Lower lobe of right lung (tissue), 2 donors: ENCODE data around the gene ZBTB7B. TPM values are rescaled to one million over a fixed set of nuclear protein-coding genes. Genes with fewer than 3 reads are reported as not detected.

Experiments
- ATAC-seq, 2 donors: fragments of 200-7000 bp; cut with Tn5 transposase; one replicate each; pipeline ENCODE4 v1.9.1; 2020 to 2022; ENCODE audit warnings: mild to moderate bottlenecking in 2 of 2, moderate library complexity in 2 of 2
- DNase-seq: peaks from one replicate; pipeline ENCODE4 v3.0.0-alpha.2; 2020
- H3K27ac ChIP-seq: fragments of 200-600 bp; one replicate; pipeline ENCODE4 v1.8.0; 2022
- H3K27me3 ChIP-seq: fragments of 200-600 bp; one replicate; pipeline ENCODE4 v1.8.0; 2022; ENCODE audit warnings: low read depth
- H3K36me3 ChIP-seq: fragments of 200-600 bp; one replicate; pipeline ENCODE4 v1.8.0; 2022; ENCODE audit warnings: mild to moderate bottlenecking
- H3K4me1 ChIP-seq: fragments of 200-600 bp; one replicate; pipeline ENCODE4 v1.8.0; 2022
- H3K4me3 ChIP-seq: fragments of 200-600 bp; one replicate; pipeline ENCODE4 v1.8.0; 2022; ENCODE audit warnings: mild to moderate bottlenecking
- H3K9me3 ChIP-seq: fragments of 200-600 bp; one replicate; pipeline ENCODE4 v1.8.0; 2022
- intact Hi-C: fragments of 100-400 bp; cut with DNase I; formaldehyde crosslinking; loops from one replicate; pipeline ENCODE4 v1.11.0; 2022
- total RNA-seq: library from RNA; stranded (reverse); fragmentation: NEBNext Ultra II Directional; extraction: Animal tissue kit (Norgen Biotek cat#: 25700); gene quantifications from one replicate; pipeline ENCODE4 v1.2.1, GENCODE V29; 2021
- TF ChIP-seq, protein P1 (sequence below): fragments of 200-600 bp; IDR thresholded peaks from one replicate; pipeline ENCODE4 v1.8.0; 2022; ENCODE audit warnings: antibody characterized with exemption, mild to moderate bottlenecking
- donor health status: DM: no; HTN: yes; CAD: no; lungs with severe emphysema.

The ZBTB7B gene
- total RNA-seq, 1 donor from 2014 or later = 72.0 TPM

DNA sequence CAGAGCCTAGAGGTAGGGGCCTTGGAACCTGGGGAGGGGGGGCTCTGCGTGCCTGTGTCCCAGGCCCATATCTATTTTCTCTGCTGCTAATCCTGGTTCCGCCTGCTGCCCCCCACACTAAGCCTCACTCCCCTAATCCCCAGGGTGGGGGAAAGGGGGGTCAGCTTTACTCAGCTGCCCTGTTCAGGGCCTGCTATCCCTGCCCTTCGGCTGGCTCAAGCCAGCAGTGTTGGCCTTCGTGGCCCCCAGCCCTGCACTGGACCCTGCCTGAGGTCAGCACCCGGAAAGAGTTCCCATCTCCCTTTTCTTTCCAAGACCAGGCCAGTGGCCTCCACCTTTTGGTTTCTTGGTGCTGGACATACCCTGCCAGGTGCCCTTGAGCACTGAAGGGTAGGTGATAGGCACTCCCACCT lies 8.4 kb downstream of the ZBTB7B start:
- DNase-seq = no peak
- peak overlapping the region; percentile 76 for H3K27ac ChIP-seq
- intact Hi-C loops = no loop called here
- TF ChIP-seq, protein P1, sequence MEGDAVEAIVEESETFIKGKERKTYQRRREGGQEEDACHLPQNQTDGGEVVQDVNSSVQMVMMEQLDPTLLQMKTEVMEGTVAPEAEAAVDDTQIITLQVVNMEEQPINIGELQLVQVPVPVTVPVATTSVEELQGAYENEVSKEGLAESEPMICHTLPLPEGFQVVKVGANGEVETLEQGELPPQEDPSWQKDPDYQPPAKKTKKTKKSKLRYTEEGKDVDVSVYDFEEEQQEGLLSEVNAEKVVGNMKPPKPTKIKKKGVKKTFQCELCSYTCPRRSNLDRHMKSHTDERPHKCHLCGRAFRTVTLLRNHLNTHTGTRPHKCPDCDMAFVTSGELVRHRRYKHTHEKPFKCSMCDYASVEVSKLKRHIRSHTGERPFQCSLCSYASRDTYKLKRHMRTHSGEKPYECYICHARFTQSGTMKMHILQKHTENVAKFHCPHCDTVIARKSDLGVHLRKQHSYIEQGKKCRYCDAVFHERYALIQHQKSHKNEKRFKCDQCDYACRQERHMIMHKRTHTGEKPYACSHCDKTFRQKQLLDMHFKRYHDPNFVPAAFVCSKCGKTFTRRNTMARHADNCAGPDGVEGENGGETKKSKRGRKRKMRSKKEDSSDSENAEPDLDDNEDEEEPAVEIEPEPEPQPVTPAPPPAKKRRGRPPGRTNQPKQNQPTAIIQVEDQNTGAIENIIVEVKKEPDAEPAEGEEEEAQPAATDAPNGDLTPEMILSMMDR = no peak
- peaks cover 26% of the 10 kb centered on the region for H3K36me3 ChIP-seq
- H3K27me3 ChIP-seq = no peaks in the 10 kb centered on the region
- H3K4me3 ChIP-seq = peak overlapping the region; percentile 49
- H3K4me1 ChIP-seq = peaks cover 89% of the 10 kb centered on the region
- ATAC-seq = no peak
- no peaks in the 10 kb centered on the region for H3K9me3 ChIP-seq

DNA sequence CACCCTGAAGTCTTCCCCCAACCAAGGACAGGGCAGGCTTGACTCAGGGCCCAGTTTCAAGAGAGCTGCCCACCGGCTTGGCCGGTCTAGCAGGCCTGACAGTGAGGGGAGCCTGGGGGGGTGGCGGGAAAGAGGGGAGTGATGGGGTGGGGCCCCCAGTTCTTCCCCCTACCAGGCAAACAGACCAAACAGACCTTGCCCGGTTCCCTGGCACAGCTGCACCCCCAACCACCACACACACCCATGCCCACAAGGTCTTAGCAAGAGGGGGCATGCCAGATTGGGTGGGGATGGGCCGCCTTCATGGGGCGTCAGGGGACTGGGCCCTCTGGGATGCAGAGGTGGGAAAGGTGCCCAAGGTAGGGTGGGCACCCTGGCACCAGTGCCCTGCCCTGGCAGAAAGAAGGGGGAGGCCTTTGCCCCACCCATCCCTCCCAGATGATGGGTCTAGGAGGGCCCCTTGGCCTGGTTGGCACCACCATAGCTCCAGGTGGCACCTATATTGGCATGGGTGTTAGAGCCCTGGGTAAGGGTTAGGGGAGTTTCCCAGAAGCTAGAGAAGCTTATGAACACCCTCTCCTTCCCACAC lies 8.9 kb downstream of the ZBTB7B start:
- Histone ChIP-seq H3K36me3 (peaks cover 31% of the 10 kb centered on the region), H3K9me3 (no peaks in the 10 kb centered on the region), H3K27me3 (no peaks in the 10 kb centered on the region), H3K4me1 (peaks cover 89% of the 10 kb centered on the region), H3K4me3 (no peak overlapping the region), H3K27ac (peak overlapping the region; percentile 76)
- TF ChIP-seq, protein P1 = no peak
- intact Hi-C loops = no loop called here
- ATAC-seq = no peak
- no peak for DNase-seq

DNA sequence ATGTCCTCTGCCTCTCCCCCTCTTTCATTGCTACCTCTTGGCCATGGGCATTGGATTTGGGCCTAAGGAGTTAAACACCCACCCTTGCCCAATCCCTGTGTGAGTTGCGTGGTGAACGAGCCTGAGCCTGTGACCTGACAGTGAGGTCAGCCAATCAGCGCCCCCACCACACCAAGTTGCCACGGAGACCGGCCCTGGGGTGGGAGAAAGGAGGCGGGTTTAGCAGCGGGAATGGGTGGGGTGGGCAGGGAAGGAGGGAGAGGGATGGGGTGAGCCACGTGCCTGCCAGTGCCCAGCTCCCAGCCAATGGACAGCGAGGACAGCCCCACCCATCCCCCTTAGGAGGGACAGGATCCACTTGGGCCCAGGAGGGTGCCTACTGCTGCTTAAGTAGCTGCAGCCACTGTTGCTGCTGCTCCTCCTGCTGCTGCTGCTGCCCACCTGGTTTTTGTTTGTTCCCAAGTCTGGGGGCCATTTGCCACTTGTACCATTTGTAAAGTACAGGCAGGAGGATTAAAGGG lies 9.5 kb downstream of the ZBTB7B start:
- TF ChIP-seq, protein P1 = no peak
- no peaks in the 10 kb centered on the region for H3K27me3 ChIP-seq
- H3K36me3 ChIP-seq = peaks cover 34% of the 10 kb centered on the region
- DNase-seq = peak; percentile 85
- H3K27ac ChIP-seq = peak overlapping the region; percentile 76
- peaks cover 89% of the 10 kb centered on the region for H3K4me1 ChIP-seq
- H3K9me3 ChIP-seq = no peaks in the 10 kb centered on the region
- H3K4me3 ChIP-seq = no peak overlapping the region
- ATAC-seq = peak; percentile 66 to 68
- intact Hi-C loops = no loop called here

DNA sequence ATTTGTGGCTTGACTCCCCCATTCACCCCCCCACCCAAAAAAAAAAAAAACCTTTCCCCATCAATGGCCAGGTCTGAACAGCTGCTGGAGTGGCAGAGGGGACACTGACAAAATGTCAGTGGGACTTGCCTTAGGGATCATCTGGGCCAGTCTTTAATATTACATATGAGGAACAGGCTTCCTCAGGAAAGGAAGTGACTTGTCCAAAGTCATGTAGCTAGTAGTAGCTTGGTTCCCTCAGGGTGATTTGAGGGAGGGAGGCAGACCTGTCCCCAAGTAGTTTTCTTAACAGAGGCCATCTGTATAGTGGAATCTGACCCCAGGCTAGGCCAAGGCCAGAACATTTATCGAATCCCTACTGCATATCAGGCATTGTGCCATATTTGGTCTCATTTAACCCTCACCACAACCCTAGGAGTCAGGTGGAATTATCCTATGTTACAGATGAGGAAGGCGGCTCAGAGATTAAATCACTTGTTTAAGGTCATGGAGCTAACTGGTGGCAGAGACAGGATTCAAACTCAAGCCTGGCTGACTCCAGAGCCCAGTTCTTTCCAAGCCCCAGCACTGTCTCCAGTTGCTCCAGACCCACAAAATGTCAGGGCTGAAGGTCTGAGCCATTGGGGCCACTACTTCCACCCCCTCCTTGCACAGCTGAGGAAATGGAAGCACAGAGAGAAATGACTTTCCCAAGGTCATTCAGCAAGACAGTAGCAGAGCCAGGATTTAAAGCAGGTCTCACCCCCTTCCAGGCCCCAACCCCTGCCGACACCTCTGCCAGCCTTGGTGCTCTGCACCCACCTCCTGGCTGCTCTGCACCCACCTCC lies 10.4 kb downstream of the ZBTB7B start:
- ATAC-seq (no peak), DNase-seq (no peak)
- Histone ChIP-seq H3K27ac (no peak overlapping the region), H3K4me3 (peak overlapping the region; percentile 1), H3K9me3 (no peaks in the 10 kb centered on the region), H3K36me3 (peaks cover 34% of the 10 kb centered on the region), H3K4me1 (peaks cover 89% of the 10 kb centered on the region), H3K27me3 (no peaks in the 10 kb centered on the region)
- TF ChIP-seq, protein P1 = no peak
- intact Hi-C loops = no loop called here

DNA sequence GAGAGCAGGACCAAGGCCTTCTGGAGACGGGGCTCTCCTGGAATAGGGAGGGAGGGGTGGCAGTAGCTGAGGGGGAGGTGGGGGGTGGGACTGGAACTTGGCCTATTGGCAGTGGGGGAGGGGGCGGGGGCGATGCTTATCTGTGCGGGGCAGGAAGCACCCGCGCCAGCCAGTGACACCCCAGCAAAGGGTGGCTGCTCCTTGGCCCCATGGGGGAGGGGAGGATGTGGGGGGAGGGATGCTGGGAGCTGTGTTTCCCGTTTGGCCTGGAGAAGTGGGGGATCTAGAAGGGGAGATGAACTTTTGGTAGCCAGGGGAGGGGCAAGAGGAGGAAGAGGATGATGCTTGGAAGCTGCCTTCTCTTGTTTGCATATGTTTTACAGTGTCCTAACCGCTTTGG lies 11.0 kb downstream of the ZBTB7B start:
- Histone ChIP-seq H3K27me3 (no peaks in the 10 kb centered on the region), H3K9me3 (no peaks in the 10 kb centered on the region), H3K4me3 (no peak overlapping the region), H3K36me3 (peaks cover 34% of the 10 kb centered on the region), H3K27ac (no peak overlapping the region), H3K4me1 (peaks cover 89% of the 10 kb centered on the region)
- DNase-seq (no peak), ATAC-seq (no peak)
- TF ChIP-seq, protein P1 = no peak
- intact Hi-C loops = no loop called here
